ENCODE results near the gene BCL2L11. TPM values are rescaled to one million over a fixed set of nuclear protein-coding genes. Genes with fewer than 3 reads are reported as not detected.
A peak's percentile ranks its signal among the peaks of the same experiment; 100 is the strongest.

Gene BCL2L11
- total and polyA plus RNA-seq, 9 of the 15 experiments (the other 6 are each of a cell fraction or from before 2014, with no cell fraction given) = 2.2 to 18.8 (median 5.0) TPM

GRCh38 chr2:111120253-111121027 is at the start of gene BCL2L11 (continued):
- TF ChIP-seq SIN3A (IDR thresholded peaks at IDR 0.05; ENCODE audit: borderline replicate concordance in 2 of 2, control insufficient read depth in 1 of 2, low read depth in 2 of 2, low read length in 2 of 2) (peak in 1 of 2 experiments; percentile 52; a peak in 2 of 4 replicates), ESRRB (CRISPR knock-in tag; IDR thresholded peaks at IDR 0.05; ENCODE audit: borderline replicate concordance) (no peak), CAMTA2 (CRISPR knock-in tag; conservative IDR thresholded peaks at IDR 0.05) (no peak), LEF1 (IDR thresholded peaks at IDR 0.05) (no peak), HLTF (IDR thresholded peaks at IDR 0.05) (no peak), EWSR1 (IDR thresholded peaks at IDR 0.05; ENCODE audit: borderline replicate concordance, low read depth, partially characterized antibody) (no peak), SNRNP70 (optimal IDR thresholded peaks at IDR 0.05; ENCODE audit: low read depth, low read length) (no peak), CBX5 (IDR thresholded peaks at IDR 0.05; ENCODE audit: borderline replicate concordance, low read depth) (no peak), KLF16 (IDR thresholded peaks at IDR 0.05) (no peak), RAD51 (IDR thresholded peaks at IDR 0.05; ENCODE audit: borderline replicate concordance, low read depth) (no peak), RBM15 (IDR thresholded peaks at IDR 0.05; ENCODE audit: insufficient read depth, low read length) (no peak), TFAP4 (CRISPR knock-in tag; IDR thresholded peaks at IDR 0.05; ENCODE audit: borderline replicate concordance) (peak; percentile 40; the same call in 1 of the 2 replicates), ZNF696 (CRISPR knock-in tag; conservative IDR thresholded peaks at IDR 0.05) (no peak), ZNF239 (CRISPR knock-in tag; IDR thresholded peaks at IDR 0.05) (no peak; the same call in 1 of the 2 replicates), NEUROD1 (IDR thresholded peaks at IDR 0.05; ENCODE audit: borderline replicate concordance, low read depth, low read length, partially characterized antibody) (peak; percentile 35), ZNF197 (CRISPR knock-in tag; IDR thresholded peaks at IDR 0.05; ENCODE audit: low read depth) (0 out of 2 replicates have a peak, but pooled peaks have one; percentile 25), E2F3 (CRISPR knock-in tag; IDR thresholded peaks at IDR 0.05) (no peak), HMG20B (CRISPR knock-in tag; IDR thresholded peaks at IDR 0.05) (no peak), ZNF449 (CRISPR knock-in tag; IDR thresholded peaks at IDR 0.05) (no peak), HSF4 (CRISPR knock-in tag; IDR thresholded peaks at IDR 0.05; ENCODE audit: borderline replicate concordance) (no peak), ZNF124 (CRISPR knock-in tag; IDR thresholded peaks at IDR 0.05) (peak; percentile 64; the same call in 1 of the 2 replicates), U2AF2 (optimal IDR thresholded peaks at IDR 0.05; ENCODE audit: low read depth, low read length) (no peak), ZNF184 (CRISPR knock-in tag; IDR thresholded peaks at IDR 0.05) (no peak), ZZZ3 (IDR thresholded peaks at IDR 0.05) (no peak), NCOA1 (IDR thresholded peaks at IDR 0.05; ENCODE audit: low read depth) (no peak), MTA3 (IDR thresholded peaks at IDR 0.05; ENCODE audit: borderline replicate concordance) (peak; percentile 69; the same call in 1 of the 2 replicates)
